GM21723 (cell line): ENCODE results near the gene MEA1.
"Not testable (repeated sequence)": the region's sequence is repeated elsewhere in the genome, so short reads cannot be mapped to it uniquely, and the experiment has no call there.

Experiments
- ATAC-seq: cut with Tn5 transposase; IDR thresholded peaks from one replicate; pipeline ENCODE4 v1.9.1; 2021; ENCODE audit warnings: mild to moderate bottlenecking, moderate library complexity; ENCODE audit not compliant: unreplicated experiment

Gene MEA1

DNA sequence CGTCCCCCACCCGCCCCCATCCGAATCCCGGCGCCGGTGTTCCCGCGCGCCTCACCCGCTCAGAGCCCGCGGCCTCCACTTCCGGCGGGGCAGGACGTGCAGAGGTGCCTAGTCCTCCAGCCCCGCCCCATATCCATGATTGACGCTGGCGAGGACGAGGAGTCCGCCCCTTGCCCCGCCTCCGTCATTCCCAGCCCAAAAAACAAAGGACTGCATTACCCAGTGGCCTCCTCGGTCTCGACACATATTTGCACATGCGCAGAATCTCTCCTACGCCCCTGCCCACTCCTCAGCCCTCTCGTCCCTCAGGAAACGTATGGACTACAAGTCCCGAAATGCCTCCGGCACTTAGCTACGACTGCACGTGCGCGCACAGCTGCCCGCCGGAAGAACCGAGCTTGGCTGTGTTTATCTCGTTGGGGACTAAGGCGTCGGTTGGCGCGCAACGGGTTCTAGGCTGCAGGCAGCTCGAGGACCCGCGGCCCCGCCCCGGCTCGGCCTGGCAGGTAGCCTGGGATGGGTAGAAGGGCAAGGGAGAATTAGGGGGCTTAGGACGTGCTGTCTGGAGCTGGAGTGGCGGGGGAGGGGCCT, at the start of gene MEA1, which contains the start of gene KLHDC3:
Gene MEA1 (minus strand): TSS at position 104 of the 591 bp plus-strand sequence. CDS start 133 bp downstream, outside the sequence.
Gene KLHDC3 (plus strand): TSS at position 407 of the 591 bp plus-strand sequence. CDS start 2,944 bp downstream, outside the sequence.
- ATAC-seq: peak; percentile 91

DNA sequence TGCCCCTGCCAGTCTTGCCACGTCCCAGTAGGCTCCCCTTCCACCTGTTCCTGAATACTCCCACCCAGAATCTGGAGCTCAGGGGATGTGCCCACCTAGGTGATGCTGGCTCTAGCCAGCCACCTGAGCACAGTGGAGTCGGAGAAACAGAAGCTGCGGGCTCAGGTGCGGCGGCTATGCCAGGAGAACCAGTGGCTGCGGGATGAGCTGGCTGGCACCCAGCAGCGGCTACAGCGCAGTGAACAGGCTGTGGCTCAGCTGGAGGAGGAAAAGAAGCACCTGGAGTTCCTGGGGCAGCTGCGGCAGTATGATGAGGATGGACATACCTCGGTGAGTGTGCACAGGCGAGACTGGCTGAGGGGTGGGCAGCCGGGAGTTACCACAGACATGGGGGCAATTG, 49.1 kb upstream of the MEA1 start:
- ATAC-seq: no peak

DNA sequence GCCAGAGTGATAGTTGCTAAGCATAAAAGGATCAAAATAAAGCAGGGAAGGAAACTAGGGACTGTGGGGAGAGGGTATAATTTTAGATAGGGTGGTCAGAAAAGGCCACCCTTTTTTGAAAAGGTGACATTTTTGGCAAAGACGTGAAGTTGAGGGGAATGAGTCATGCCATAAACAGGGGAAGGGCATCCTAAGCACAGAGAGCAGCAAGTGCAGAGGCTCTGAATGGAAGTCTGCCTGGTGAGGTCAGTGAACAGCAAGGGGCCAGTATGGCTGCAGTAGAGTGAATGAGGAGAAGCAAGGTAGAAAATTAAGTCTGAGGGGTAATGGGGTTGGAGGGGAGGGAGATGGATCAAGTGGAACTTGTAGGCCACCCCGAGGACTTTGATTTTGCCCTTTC, 48.1 kb upstream of the MEA1 start:
- no peak for ATAC-seq

DNA sequence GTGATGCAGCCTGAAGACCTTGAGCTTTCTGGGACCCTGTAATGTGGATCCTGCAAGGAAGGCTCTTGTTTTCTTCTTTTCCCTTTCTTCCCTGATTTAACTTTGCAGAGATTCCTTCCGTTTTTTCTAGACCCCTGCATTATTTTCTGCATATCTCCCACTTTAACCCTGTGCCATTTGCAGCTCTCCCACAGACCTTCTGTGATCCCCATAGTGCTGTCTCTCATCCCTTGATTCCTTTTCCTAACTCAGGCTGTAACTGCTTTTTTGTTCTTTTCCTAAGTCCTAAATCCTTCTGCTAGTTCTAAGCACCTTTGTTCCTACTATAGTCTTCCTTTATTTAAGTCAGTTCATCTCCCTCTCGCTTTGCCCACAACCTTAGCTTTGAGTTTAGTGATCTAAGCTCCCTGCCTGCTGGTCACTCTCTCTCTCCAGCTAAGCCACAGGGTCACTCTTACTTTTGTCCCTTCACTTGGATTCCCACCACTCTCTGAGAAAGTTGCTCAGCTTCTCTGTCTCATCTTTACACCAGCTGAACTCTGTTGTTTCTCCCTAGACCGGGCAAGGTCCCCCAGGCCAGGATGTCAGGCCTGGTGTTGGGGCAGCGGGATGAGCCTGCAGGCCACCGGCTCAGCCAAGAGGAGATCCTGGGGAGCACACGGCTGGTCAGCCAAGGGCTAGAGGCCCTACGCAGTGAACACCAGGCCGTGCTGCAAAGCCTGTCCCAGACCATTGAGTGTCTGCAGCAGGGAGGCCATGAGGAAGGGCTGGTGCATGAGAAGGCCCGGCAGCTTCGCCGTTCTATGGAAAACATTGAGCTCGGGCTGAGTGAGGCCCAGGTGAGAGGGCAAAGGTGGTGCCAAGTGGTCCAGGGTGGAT, 47.2 kb upstream of the MEA1 start:
- no peak for ATAC-seq

DNA sequence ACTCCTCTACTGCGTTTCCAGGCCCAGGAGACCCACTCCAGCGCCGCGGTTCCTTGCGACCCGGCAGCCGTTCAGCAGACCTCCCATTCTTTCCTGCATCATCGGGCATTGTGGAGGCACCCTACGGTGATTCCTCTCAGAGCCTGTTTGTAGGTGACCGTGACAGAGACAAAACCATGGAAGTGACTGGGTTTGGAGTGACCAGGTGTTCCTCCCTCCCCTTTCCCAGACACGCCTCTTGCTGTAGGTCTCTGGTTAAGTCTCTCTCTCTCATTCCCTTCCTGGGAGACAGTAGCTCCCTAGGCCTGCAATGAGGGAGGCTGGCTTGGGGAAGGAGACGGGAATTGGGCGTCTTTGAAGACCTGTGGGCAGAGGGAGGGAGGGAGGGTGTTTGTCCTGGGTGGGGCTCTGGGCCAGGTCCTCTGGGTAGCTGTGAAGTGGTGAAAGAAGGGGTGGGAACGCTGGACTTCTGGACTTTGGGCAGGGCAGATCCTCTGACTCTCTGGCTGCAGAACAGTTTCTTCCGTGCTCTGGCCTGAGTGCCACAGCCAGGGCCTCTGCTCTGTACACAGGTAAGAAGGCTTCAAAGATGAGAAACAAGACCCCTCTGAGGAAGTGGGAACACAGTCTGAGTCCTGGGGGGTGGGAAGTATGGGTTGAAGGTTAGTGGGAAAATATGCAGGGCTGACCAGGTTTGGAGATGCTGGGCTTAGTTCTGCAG, 46.4 kb upstream of the MEA1 start:
- ATAC-seq: no peak

DNA sequence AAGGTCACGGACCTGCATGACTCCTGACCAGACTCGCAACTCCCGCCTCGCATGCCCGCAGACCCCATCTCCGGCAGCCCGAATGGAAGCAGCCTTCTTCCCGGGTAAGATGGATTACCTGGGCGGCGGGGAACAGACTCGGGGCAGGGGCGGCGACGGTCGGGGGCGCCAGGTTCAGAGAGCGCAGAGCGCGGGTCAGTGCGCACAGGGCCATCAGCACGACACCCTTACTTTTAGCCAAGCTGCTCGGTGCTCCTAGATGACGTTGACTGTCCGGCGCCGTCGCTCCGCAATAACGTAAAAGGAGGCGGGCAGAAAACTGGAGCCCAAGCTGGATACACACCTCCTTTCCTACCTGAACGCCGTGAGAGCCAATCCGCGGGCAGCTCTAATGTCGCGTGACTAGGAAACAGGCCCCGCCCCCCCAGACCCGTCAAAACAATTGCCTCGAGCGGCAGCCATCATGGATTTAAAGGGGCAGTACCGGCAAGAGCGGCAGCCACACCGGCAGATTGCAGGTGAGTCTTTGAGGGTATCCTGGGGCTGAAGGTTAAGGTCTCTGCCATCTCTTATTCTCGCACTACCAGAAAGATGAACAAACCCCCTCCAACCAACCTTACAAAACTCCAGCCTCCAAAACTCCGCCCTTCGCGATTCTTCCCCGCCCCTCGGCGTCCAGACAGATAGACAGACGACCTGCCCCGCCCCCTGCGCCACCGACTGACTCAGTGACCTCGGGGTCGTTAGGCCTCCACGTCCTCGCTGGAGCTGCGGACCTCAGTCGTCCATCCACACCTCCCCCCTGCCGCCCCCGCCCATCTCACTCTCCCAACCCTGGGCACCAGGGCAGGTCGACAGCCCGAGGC, 45.7 kb upstream of the MEA1 start, which contains the start of the genes KLC4 and MRPL2:
Gene KLC4 (plus strand): TSS at position 464 of the 866 bp plus-strand sequence. CDS start 1,705 bp downstream, outside the sequence.
Gene MRPL2 (minus strand): TSS at position 267 of the 866 bp plus-strand sequence. CDS start 53 bp downstream, at position 214.
- peak; percentile 76 for ATAC-seq

DNA sequence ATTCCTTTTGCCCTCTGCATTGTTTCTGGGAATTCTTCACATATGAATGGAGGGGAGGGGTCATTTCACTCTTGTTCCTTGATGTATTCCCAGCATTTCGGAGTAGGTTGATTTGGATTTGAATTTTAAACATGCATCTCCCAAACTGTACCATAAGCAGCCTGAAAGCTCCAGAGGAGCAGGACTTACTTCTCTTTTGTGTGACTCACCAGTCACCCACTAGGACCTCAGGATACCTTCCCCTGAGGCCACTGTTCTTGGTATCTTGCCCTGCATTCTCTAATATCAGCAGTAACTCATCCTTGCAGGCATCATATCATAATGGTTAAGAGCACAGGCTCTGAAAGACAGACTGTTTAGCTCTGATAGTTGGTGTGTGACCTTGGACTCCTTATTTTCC, 44.8 kb upstream of the MEA1 start:
- no peak for ATAC-seq

DNA sequence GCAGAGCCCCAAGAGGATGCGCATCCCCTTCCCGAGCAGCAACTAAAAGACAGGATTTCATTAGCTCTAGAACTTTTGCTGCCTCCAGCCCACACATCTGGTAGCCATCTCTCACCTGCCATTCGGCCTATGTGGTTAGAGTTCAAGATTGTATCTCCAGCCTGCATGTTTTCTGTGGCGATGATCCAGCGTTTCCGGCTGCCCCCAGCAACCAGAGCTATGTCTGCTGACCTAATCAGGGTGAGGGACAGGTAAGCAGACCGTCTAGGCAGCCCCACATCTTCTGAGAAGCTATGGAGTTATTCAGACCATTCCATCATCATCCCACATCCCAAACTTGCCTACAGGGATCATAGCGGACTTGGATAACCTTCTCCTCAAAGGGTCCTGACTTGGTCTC, 42.2 kb upstream of the MEA1 start:
- no peak for ATAC-seq

DNA sequence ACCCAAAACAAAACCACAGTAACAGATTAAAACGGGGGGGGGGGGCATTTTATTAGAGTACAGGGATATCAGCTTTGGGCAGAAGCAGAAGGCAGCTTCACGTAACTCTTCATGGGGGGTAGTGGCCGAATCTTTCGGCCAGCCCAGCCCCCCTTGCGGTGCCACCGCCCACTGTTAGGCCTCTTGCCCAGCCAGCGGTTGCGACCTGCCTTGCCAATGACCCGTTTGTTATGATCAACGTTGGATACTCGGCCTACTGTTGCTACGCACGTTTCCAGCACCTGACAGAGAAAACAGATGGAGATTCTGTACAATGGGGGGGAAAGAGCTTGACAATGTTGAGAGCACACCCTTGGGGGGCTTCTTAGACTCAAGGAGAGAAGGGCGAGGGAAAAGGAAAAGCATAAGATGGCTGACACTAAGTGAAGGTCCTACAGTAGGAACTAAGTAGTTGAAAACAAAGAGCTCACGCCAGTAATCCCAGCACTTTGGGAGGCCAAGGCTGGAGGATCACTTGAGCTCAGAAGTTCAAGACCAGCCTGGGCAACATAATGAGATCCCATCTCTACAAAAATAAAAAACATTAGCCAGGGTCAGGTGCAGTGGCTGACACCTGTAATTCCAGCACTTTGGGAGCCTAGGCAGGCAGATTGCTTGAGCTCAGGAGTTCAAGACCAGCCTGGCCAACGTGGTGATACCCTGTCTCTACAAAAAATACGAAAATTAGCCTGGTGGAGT, 40.6 kb upstream of the MEA1 start:
- no peak for ATAC-seq

DNA sequence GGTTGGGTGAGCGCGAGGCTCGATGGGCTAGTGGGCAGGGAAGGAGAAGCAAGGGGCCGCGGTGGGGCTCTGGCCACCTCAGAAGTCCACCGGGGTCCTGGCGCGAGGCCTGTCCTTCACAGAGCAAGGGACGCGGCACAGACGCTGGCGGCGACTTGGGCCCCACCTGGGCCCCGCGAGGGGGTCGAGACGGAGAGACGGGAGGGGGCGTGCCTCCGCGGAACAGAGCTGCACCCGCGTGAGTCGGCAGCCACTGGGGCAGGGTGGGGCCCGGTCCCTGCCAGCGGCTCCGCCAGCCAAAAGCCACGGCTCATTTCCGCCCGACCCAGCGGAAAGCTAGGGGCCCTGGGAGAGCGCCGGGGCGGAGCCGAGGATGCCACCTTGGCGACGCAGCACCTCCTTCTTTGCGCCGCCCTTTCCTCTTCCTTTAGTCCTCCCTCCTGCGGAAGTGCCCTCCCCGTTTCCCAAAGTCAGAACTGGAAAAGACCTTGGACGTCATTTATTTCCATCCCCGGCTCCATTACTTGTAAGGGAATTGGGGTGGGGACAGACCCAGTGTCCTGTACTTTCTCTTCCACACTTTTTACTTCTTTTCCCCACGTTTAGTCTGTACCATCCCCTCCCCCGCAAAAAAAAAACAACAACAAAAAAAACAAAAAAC, 39.9 kb upstream of the MEA1 start, which contains the start of gene CUL7:
Gene CUL7 (minus strand): TSS at position 307 of the 661 bp plus-strand sequence. CDS start 1,063 bp downstream, outside the sequence.
- peak; percentile 90 for ATAC-seq

DNA sequence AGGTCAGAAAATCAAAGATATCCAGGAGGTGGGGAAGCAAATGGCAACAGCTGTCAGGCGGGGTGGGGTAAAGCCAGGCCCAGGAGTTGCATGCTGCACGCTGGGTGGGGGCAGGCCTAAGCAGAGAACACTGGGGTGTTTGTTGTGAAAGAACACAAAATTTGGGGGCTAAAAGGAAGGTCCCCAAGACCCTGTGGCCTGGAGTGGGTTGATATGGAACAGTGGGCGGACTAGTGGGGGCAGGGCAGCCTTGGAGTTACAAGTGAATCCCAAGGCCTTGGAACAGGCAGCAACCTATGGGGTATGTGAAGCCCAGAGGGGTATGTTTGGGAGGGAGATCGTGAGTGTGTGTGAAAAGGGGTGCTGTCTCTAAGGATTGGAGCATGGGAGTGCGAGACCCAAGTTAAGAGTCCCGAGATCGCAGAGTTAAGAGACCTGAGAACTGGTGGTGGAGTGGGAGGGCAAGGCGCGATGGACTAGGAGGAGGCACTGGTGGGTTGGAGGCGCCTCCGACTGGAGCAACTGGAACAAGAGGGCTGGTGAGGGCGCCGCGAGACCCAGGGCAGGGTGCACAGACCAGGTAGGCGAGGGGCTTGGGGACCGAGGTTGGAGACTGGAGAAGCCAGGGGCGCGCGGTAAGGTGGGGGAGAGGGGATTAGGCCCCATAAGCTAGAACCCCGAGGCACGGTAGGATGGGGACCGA, 39.2 kb upstream of the MEA1 start:
- ATAC-seq: peak; percentile 29

DNA sequence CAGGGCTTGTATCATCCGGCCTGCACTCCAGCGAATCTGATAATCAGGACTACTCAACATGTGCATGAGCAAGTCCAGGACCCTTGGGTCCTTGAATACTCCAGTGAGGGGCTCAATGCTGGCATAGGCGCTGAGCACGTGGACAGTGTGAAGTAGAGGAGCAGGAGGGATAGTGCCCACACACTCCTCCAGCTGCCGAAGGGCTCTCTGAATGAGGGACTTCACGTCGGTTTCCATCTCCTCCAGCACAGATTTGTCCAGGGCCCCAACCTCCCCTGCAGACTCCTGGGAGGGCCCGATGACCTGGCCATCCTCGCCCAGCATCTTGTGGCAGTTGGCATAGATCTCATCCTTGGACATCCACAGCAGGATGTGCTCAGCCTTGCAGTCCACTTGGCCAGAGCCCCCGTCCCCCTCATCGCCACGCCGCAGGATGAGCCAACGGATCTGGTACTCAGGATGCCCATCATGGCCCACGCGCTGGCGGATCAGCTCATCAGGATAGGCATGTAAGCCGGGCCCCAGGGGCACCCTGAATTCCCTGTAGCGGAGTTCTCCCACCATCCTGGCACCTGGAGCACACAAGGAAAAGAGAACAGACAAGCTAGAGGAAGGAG, 38.6 kb upstream of the MEA1 start:
- ATAC-seq: no peak

DNA sequence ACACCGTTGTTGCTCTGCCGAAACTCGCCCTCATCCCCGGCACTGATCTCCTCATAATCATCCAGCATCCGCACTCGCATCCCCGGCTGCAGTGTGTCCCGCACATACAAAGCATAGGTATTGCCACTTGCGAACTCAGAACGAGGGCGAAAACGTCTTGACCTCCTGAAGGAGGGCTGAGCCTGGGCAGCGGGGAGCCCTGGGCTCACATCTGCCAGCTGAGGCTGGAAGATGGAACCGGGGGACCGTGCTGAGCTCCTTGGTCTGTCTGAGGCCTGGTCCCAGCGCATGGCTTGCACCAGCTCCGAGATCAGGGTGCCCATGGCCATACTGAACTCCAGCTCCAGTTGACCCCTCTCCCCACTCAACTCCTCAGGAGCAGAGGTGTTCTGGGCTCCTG, 37.2 kb upstream of the MEA1 start:
- no peak for ATAC-seq

DNA sequence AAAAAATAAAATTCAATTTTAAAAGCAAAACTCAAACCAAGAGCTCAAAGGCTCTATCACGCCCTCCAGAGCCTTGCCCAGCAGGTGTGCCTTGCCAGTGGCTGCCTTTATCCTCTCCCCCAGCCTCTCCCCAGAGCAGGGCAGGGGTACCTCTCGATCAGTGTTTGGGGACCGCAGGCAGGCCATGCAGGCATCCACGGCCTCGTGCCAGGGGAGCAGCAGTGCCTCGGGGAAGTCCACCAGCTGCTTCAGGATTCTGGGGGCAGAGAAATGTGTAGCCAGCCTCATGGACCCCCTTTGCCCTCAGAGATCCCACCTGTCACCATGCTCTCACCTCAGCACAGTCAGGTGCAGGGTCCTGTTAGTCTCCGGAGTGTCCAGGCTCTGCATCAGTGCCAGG, 34.3 kb upstream of the MEA1 start:
- ATAC-seq: no peak

DNA sequence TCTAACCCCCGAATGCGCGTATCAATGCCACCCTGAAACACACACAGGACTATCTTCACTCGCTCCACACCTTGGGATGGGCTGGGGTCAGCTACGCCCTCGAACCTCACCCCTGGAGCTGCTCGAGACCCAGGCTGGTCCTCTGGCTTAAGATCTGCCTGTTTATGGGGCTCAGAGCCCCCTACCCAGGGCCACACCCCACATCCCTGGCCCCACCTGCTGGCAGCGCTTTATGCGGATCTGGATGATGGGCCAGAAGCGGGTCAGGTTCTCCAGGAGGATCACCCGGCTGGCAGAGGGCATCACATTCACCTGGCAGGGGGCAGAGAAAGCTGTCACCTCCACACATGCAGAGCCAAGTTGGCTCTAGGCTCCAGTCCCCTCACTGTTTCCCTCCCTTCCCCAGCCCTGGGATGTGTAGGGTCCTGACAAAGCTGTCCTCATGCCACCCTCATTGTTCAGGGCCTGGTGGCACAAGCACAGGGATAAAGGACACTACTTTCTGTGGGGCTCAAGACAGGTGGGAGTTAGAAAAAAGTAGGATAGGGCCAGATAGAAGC, 31.7 kb upstream of the MEA1 start:
- no peak for ATAC-seq

DNA sequence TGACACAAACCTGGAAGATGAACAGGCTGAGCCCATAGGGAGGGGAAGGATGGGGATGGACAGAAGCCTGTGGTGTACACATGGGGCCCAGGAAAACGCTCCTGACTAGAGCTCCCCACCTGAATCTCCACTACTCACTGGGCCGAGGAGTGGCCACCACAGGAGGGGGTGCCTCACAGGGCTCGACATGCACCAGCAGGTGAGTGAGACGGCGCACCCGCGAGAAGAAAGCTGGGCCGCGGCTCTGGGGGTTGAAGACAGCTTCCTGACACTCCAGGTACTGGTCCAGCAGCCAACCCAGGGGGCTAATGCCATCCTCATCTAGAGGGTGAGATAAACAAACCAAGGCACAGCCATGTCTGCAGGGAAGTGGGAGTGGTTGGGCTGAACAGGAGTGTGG, 29.6 kb upstream of the MEA1 start:
- ATAC-seq: no peak

DNA sequence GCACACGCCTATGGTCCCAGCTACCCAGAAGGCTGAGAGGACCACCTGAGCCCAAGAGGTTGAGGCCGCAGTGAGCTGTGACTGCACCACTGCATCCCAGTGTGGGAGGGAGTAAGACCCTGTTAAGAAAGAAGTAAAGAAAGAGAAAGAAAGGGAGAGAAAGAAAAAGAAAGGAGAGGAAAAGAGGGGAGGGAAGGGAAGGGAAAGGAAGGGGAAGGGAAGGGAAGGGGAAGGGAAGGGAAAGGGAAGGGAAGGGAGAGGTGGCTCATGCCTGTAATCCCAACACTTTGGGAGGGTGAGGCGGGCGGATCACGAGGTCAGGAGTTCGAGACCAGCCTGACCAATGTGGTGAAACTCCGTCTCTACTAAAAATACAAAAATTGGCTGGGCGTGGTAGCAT, 27.7 kb upstream of the MEA1 start:
- ATAC-seq: not testable (repeated sequence)
